Measurements from ENCODE around the gene PC. TPM values are rescaled to one million over a fixed set of nuclear protein-coding genes. Genes with fewer than 3 reads are reported as not detected.

Gene PC
- total and polyA plus RNA-seq, 2 experiments from 2014 or later = 18.3 to 21.7 TPM

DNA sequence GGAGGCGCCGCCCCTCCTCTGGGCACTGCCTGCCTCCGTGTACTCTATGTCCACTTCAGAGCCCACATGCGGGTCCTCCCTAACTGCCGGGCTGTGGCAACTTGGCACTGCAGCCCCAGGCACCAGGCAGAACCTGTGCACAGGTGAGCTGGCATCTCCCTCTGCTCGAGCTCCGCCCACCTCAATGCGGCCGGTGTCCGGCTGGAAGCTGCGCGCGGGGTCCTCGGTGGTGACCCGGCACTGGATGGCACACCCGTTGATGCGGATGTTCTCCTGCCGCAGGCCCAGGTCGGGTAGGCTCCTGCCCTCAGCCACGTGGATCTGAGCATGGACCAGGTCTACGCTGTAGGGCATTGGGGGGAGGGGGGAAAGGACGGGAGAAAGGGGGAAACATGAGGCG is 92.2 kb downstream of the PC start:
- DNase-seq (ENCODE audit: low spot score) (no peak), ATAC-seq (no peak)
- Histone ChIP-seq H3K27ac (ENCODE audit: low read depth) (no peak overlapping the region), H3K27me3 (ENCODE audit: insufficient read depth) (no peaks in the 10 kb centered on the region), H3K9me2 (ENCODE audit: insufficient read depth) (no peaks in the 10 kb centered on the region), H3K4me1 (ENCODE audit: insufficient read depth) (no peaks in the 10 kb centered on the region; the same call in 1 of the 2 replicates), H3K4me3 (no peak overlapping the region), H2AFZ (no peak overlapping the region), H3K79me2 (replicated peaks; ENCODE audit: insufficient read depth) (no peaks in the 10 kb centered on the region), H3K4me2 (no peak overlapping the region), H3K36me3 (ENCODE audit: insufficient read depth) (no peaks in the 10 kb centered on the region), H3F3A (replicated peaks; ENCODE audit: low read depth) (no peaks in the 10 kb centered on the region), H4K20me1 (replicated peaks; ENCODE audit: insufficient read depth) (no peaks in the 10 kb centered on the region)
- Mint-ChIP-seq H3K27me3 (ENCODE audit: insufficient read depth, low read depth, poor library complexity) (peaks cover 18% of the 10 kb centered on the region), H3K27ac (no peak overlapping the region), H3K4me3 (no peak overlapping the region), H3K4me1 (peaks cover 16% of the 10 kb centered on the region), H3K9me3 (no peaks in the 10 kb centered on the region; the same call in 2 of the 3 replicates), H3K36me3 (ENCODE audit: low read depth) (peaks cover 3% of the 10 kb centered on the region; the same call in 1 of the 3 replicates)
- TF ChIP-seq CREB1 (CRISPR knock-in tag; IDR thresholded peaks at IDR 0.05; ENCODE audit: low read depth) (no peak), EZH2 (IDR thresholded peaks at IDR 0.05; ENCODE audit: low read depth, unreplicated experiment) (no peak), ETS1 (IDR thresholded peaks at IDR 0.05) (no peak), CTCF (conservative IDR thresholded peaks at IDR 0.05; ENCODE audit: low read depth in 2 of 2) (no peak), EZH2phosphoT487 (IDR thresholded peaks at IDR 0.05; ENCODE audit: unreplicated experiment) (no peak), ZNF114 (CRISPR knock-in tag; IDR thresholded peaks at IDR 0.05) (no peak), NANOG (IDR thresholded peaks at IDR 0.05; ENCODE audit: borderline replicate concordance) (no peak), STAT1 (IDR thresholded peaks at IDR 0.05; ENCODE audit: unreplicated experiment) (no peak), ZNF331 (CRISPR knock-in tag; IDR thresholded peaks at IDR 0.05; ENCODE audit: low read depth) (no peak), POLR2AphosphoS5 (IDR thresholded peaks at IDR 0.05; ENCODE audit: low read depth) (no peak), JUNB (IDR thresholded peaks at IDR 0.05; ENCODE audit: unreplicated experiment) (no peak)
- TF ChIP-seq, protein P1, sequence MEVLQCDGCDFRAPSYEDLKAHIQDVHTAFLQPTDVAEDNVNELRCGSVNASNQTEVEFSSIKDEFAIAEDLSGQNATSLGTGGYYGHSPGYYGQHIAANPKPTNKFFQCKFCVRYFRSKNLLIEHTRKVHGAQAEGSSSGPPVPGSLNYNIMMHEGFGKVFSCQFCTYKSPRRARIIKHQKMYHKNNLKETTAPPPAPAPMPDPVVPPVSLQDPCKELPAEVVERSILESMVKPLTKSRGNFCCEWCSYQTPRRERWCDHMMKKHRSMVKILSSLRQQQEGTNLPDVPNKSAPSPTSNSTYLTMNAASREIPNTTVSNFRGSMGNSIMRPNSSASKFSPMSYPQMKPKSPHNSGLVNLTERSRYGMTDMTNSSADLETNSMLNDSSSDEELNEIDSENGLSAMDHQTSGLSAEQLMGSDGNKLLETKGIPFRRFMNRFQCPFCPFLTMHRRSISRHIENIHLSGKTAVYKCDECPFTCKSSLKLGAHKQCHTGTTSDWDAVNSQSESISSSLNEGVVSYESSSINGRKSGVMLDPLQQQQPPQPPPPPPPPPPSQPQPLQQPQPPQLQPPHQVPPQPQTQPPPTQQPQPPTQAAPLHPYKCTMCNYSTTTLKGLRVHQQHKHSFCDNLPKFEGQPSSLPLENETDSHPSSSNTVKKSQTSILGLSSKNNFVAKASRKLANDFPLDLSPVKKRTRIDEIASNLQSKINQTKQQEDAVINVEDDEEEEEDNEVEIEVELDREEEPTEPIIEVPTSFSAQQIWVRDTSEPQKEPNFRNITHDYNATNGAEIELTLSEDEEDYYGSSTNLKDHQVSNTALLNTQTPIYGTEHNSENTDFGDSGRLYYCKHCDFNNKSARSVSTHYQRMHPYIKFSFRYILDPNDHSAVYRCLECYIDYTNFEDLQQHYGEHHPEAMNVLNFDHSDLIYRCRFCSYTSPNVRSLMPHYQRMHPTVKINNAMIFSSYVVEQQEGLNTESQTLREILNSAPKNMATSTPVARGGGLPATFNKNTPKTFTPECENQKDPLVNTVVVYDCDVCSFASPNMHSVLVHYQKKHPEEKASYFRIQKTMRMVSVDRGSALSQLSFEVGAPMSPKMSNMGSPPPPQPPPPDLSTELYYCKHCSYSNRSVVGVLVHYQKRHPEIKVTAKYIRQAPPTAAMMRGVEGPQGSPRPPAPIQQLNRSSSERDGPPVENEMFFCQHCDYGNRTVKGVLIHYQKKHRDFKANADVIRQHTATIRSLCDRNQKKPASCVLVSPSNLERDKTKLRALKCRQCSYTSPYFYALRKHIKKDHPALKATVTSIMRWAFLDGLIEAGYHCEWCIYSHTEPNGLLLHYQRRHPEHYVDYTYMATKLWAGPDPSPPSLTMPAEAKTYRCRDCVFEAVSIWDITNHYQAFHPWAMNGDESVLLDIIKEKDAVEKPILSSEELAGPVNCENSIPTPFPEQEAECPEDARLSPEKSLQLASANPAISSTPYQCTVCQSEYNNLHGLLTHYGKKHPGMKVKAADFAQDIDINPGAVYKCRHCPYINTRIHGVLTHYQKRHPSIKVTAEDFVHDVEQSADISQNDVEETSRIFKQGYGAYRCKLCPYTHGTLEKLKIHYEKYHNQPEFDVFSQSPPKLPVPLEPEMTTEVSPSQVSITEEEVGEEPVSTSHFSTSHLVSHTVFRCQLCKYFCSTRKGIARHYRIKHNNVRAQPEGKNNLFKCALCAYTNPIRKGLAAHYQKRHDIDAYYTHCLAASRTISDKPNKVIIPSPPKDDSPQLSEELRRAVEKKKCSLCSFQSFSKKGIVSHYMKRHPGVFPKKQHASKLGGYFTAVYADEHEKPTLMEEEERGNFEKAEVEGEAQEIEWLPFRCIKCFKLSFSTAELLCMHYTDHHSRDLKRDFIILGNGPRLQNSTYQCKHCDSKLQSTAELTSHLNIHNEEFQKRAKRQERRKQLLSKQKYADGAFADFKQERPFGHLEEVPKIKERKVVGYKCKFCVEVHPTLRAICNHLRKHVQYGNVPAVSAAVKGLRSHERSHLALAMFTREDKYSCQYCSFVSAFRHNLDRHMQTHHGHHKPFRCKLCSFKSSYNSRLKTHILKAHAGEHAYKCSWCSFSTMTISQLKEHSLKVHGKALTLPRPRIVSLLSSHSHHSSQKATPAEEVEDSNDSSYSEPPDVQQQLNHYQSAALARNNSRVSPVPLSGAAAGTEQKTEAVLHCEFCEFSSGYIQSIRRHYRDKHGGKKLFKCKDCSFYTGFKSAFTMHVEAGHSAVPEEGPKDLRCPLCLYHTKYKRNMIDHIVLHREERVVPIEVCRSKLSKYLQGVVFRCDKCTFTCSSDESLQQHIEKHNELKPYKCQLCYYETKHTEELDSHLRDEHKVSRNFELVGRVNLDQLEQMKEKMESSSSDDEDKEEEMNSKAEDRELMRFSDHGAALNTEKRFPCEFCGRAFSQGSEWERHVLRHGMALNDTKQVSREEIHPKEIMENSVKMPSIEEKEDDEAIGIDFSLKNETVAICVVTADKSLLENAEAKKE (CRISPR knock-in tag; IDR thresholded peaks at IDR 0.05) = no peak
